Osteocyte (in vitro differentiated cells): ENCODE data around the gene GPR137B. TPM values are rescaled to one million over a fixed set of nuclear protein-coding genes. Genes with fewer than 3 reads are reported as not detected.
"Not testable (repeated sequence)": the region's sequence is repeated elsewhere in the genome, so short reads cannot be mapped to it uniquely, and the experiment has no call there.

ENCODE experiments used
- DNase-seq: peaks from one replicate; pipeline ENCODE4 v3.0.0; 2021; ENCODE audit warnings: mixed read lengths; ENCODE audit not compliant: unreplicated experiment; ENCODE audit errors: extremely low spot score
- H3K27ac Mint-ChIP-seq: one replicate; pipeline ENCODE4 v1.8.0; 2021; ENCODE audit warnings: mild to moderate bottlenecking, mixed read lengths; ENCODE audit not compliant: unreplicated experiment
- H3K27me3 Mint-ChIP-seq: one replicate; pipeline ENCODE4 v1.8.0; 2021; ENCODE audit warnings: mixed read lengths; ENCODE audit not compliant: unreplicated experiment
- H3K36me3 Mint-ChIP-seq: one replicate; pipeline ENCODE4 v1.8.0; 2021; ENCODE audit warnings: mixed read lengths; ENCODE audit not compliant: unreplicated experiment
- H3K4me1 Mint-ChIP-seq: one replicate; pipeline ENCODE4 v1.8.0; 2021; ENCODE audit warnings: mixed read lengths; ENCODE audit not compliant: unreplicated experiment
- H3K4me3 Mint-ChIP-seq: one replicate; pipeline ENCODE4 v1.8.0; 2021; ENCODE audit warnings: mild to moderate bottlenecking, moderate library complexity, mixed read lengths; ENCODE audit not compliant: unreplicated experiment
- H3K9me3 Mint-ChIP-seq: one replicate; pipeline ENCODE4 v1.8.0; 2021; ENCODE audit warnings: mixed read lengths; ENCODE audit not compliant: unreplicated experiment
- CTCF ChIP-seq: fragments of 200-600 bp; sonication (generic); IDR thresholded peaks from 2 replicates; pipeline ENCODE4 v1.5.0; 2021; ENCODE audit warnings: antibody characterized with exemption, mild to moderate bottlenecking, moderate library complexity
- total RNA-seq: library from RNA; stranded (reverse); gene quantifications from 2 replicates; pipeline ENCODE4 v1.2.1, GENCODE V29; 2021

GPR137B gene
- total RNA-seq, 1 donor from 2014 or later: 17.3 TPM

GRCh38 chr1:236158719-236159118, 16.4 kb downstream of the GPR137B start:
- Mint-ChIP-seq H3K4me3 (no peak overlapping the region), H3K9me3 (peaks cover 10% of the 10 kb centered on the region), H3K4me1 (no peaks in the 10 kb centered on the region), H3K27me3 (no peaks in the 10 kb centered on the region), H3K36me3 (peaks cover 9% of the 10 kb centered on the region), H3K27ac (no peak overlapping the region)
- DNase-seq: no peak
- no peak for TF ChIP-seq CTCF

- DNase-seq: no peak
- no peak overlapping the region for H3K4me3 Mint-ChIP-seq
- no peaks in the 10 kb centered on the region for H3K27me3 Mint-ChIP-seq
- peaks cover 15% of the 10 kb centered on the region for H3K36me3 Mint-ChIP-seq
- no peak for TF ChIP-seq CTCF
- no peak overlapping the region for H3K27ac Mint-ChIP-seq
- H3K4me1 Mint-ChIP-seq: no peaks in the 10 kb centered on the region
- peaks cover 10% of the 10 kb centered on the region for H3K9me3 Mint-ChIP-seq
Observed at GRCh38 chr1:236159704-236160539, 17.6 kb downstream of the GPR137B start.

DNA sequence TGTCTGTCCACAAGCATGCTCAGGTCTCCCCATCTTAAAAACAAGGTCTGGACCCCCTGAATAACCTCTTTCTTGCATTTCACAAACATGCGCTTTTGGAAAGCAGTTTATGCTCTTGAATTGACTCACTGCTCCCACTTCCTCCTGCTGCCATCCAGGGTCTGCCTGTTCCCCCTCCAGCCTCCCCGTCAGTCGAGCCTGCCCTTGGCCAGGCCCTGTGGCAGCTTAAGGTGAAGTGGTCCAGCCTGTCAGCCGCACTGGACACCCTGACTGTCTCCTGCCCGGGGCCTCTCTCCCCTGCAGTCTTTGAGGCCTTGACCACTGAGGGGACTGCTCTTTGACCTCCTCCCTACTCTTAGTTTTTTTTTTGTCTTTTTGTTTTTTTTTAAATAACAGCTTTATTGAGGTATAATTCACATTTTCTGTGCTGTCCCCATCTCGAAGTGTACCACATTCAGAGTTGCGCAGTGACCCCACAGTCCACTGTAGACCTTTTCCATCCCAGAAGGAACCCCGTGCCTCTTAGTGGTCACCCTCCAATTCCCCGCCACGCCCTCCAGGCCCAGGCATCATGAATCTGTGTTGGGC, 18.3 kb downstream of the GPR137B start:
- H3K36me3 Mint-ChIP-seq: peaks cover 15% of the 10 kb centered on the region
- no peak for DNase-seq
- no peaks in the 10 kb centered on the region for H3K4me1 Mint-ChIP-seq
- H3K27me3 Mint-ChIP-seq: no peaks in the 10 kb centered on the region
- H3K27ac Mint-ChIP-seq: no peak overlapping the region
- peaks cover 10% of the 10 kb centered on the region for H3K9me3 Mint-ChIP-seq
- no peak overlapping the region for H3K4me3 Mint-ChIP-seq
- no peak for TF ChIP-seq CTCF

- Mint-ChIP-seq H3K27ac (no peak overlapping the region), H3K36me3 (peaks cover 15% of the 10 kb centered on the region), H3K27me3 (no peaks in the 10 kb centered on the region), H3K4me3 (no peak overlapping the region), H3K9me3 (peaks cover 10% of the 10 kb centered on the region), H3K4me1 (no peaks in the 10 kb centered on the region)
- TF ChIP-seq CTCF: no peak
- DNase-seq: no peak
Observed at GRCh38 chr1:236161230-236161629, 18.9 kb downstream of the GPR137B start.

- H3K4me3 Mint-ChIP-seq, H3K27ac Mint-ChIP-seq, H3K4me1 Mint-ChIP-seq, H3K9me3 Mint-ChIP-seq, H3K27me3 Mint-ChIP-seq, DNase-seq: not testable (repeated sequence)
- peaks cover 15% of the 10 kb centered on the region for H3K36me3 Mint-ChIP-seq
Observed at GRCh38 chr1:236161755-236162154, 19.4 kb downstream of the GPR137B start.
